ENCODE measurements around the gene PPP1CB.
A peak's percentile ranks its signal among the peaks of the same experiment; 100 is the strongest.

Gene PPP1CB

DNA sequence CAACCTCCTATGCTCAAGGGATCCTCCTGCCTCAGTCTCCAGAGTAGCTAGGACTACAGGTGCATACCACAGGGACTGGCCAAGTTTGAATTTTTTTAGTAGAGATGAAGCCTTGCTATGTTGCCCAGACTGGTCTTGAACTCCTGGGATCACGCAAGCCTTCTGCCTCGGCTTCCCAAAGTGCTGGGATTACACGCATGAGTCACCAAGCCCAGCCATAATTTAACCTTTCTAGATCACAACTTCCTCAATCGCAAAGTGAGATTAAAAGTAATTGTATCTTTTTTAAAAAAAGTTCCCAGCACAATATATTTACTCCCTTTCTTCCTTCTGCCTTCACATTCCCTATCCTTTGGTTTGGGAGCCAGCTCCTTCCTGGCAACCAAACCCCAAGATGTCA, 5.8 kb upstream of the PPP1CB start:
- no peak for DNase-seq (ENCODE audit: low read depth)

DNA sequence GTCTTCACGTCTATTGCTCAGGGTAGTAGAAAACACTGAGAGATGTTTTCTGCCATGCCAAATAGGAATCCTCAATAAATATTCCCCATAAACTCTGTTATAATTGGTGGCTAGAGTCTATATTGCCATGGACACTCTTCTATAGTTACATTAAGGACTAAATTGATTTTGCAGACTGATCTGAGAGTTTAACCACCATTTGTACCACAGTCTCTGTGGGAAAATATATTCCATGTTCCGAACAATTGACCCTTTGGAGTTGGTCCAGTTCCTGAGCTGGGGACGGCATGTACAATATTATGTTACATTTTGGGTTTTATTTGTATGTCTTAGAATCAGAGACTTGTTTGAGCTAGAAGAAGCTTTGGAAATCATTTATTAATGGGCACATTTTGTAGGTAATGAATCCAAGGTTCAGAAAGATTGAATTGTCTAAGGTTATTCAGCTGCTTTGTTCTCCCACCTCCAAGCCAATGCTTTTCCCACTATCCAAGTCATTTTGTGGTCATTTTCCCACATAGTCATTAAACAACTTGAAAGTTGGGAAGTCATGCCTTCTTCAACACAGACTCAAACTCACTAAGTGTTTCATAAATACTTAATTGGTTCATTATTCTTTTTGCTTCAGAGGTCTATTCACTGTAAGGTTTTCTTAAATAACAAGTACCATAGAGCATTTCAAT, 5.1 kb upstream of the PPP1CB start:
- DNase-seq (ENCODE audit: low read depth) = no peak

DNA sequence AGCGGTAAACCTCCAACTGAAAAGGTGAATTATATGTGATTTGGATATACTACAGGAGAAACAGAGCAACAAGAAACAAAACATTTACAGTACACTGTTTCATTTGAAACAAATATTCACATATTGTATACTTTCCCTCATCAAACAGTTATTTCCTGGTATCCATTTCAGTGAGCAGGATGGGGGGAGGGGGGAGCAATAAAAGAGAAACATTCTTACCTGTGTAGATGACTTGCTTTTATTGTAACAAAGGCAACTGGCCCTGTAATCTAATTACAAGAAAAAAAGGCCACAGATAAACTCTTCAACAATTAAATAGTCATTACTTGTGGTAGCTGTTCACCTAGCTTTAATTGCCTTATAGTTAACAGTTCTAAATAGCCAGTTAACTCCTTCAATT, 3.9 kb upstream of the PPP1CB start:
- no peak for DNase-seq (ENCODE audit: low read depth)

DNA sequence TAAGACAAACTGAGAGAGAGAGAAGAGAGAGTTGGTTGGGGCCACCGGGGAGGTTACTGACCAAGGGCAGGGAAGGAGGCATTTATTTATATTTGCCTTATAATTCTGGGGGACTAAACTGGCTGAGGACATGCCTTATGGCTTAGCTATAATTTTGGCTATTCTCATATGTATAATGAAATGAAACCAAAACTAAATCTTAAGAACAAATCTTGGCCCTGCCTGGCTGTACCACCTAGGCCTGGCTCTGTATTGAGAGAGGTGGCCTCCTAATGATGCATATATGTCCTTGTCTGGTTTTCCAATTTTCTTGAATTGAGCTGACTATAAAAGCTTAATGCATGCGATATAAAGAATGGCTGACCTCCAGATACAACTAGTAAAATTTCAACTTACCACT, 3.5 kb upstream of the PPP1CB start:
- no peak for DNase-seq (ENCODE audit: low read depth)

DNA sequence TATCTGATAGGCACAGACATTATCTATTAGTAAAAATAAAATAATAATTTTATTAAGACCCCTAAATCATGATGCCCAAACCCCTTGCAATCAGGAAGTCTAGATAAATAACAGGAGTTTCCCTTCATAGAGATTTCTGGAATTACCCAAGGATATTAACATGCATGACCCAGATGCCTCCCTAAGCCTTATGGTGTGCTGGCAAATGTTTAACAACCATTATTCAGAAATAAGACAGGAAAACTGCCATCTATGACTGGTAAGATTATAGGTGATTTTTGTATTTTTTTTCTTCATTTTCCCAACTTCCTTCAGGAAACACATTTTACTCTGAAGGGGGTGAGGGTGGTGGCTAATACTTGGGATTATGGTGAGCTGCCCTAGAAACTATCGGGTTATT, 2.7 kb upstream of the PPP1CB start:
- no peak for DNase-seq (ENCODE audit: low read depth)

DNA sequence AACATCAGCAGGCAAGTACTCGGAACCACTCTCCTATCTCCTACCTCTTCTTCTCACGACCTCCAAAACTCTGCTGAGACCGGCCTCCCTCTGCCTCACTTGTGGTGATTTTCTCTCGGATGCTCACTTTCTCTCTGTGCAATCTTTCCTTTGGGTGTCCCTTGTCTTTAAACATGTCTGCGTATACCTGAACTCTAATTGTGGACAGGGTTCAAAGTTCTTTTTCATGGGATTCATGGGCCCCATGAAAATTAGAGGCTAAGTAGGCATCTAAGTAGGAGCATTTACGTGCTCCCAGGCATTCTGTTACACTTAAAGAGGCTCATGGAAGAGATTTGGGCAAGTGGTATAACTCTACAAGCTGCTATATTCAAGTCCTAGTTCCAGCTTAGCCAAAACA, 2.1 kb upstream of the PPP1CB start:
- no peak for DNase-seq (ENCODE audit: low read depth)

DNA sequence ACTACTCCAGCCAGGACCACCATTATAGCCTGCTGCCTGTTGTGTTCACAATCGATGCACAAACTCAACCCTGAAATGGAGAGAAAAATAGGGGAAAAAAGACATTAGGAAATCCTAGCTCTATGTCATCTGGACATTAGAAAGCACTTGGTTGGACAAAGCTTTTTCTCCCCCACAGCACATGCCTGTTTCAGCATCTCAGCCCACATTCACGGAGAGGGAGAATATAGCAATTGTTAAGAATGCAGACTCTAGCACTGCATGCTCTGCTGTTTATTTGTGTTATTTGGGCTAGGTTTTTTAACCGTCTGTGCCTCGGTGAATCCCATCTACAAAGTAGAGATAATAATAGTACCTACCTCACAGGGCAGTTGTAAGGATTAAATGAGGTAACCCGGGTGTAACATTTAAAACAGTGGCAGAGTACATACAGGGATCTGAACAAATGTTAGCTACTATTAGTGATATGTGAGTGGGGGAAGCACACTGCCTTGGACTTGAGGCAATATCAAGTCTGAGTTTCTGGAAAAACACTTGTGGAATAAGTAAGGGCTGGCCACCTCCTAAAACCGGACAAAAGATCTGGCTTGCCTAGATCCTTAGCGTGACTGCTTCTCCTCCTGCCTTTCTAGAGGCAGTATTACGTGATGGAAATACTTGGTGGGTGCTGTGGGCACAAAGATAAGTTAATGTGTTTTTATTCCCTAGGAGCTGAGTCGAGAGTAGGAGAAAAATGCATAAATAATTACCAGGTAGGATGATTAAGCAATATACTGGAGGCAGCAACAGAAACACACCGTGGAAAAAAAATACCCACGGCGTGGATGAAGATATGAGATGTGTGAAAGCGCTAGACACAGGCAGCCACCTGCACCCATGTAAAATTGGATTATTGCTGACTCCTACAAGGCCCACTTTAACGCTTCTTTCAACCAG, 1.0 kb upstream of the PPP1CB start:
- DNase-seq (ENCODE audit: low read depth) = peak; percentile 3

DNA sequence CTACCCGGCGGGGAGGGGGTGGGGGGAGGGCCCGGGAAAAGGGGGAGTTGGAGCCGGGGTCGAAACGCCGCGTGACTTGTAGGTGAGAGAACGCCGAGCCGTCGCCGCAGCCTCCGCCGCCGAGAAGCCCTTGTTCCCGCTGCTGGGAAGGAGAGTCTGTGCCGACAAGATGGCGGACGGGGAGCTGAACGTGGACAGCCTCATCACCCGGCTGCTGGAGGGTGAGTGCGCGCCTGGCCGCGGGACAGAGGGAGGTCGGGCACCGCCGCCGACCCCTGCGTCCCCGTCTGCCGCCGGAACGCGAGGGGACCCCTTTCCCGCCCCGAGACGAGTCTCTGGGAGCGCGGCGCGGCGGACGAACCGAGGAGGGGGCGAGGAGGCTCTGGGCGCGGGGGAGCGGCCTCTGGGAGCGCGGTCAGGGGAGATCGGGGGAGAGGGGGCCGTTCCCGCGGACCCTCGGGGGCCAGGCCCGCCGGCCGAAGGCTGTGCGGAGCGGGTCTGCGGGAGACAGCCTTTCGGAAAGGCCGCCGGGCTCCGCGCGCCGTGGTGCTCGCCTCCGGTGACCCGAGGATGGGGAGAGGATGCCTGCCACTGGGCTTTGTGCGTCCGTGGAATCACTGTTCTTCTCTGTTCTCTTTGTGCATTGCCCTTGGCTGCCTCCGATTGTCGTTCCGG, 463 bp downstream of the PPP1CB start:
- peak; percentile 9 for DNase-seq (ENCODE audit: low read depth)

DNA sequence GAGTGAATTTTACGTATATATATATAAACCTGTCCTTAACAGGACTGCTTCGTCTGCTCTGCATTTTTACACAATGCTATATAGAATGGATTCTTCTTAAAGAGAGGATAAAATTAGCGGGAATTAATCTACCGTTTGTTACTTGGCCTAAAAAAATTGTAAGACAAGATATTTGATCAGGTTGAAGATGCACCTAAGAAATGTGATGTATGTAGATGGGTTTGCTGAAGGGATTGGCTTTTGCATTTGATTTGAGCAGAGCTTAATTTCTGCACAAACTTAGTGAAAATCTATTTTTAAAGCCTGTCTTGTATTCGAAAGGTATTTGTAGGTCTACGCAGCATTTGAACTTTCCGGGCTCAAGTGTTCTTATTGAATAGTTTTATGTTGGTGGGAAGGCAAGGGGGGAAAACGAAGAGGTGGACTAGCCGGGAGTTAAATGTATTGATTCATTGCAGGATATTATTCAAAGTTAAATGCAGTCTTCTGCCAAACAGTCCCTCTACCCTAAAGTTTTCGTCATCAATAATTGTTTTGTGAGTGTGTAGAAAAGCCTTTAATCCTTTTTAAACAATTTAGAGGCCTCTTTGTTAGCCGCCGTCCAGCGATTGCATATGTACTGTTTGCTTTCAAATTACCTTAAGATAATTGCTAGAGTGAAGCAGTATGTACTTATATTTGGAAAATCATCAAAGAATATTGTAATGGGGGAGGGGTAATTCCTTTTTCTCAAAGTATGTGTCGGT, 1.2 kb downstream of the PPP1CB start:
- DNase-seq (ENCODE audit: low read depth) = no peak

DNA sequence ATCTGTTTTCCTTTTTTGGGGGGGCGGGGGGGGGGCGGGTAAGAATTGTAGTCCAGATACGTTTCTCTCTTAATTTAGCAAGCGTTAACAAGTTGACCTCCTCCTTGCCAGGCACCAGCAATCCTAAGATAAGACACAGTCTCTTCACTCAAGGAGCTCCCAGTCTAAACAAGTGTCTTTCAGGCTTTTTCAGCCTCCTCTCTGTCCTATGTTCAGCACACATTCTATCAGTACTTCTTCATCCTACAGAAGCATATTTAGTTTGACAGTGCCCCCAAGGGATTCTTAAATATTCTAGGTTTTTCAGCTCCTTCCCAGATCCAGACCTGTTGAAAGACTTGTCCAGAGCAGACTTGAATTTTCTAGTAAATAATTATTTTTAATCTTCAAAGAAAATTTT, 2.7 kb downstream of the PPP1CB start:
- no peak for DNase-seq (ENCODE audit: low read depth)

DNA sequence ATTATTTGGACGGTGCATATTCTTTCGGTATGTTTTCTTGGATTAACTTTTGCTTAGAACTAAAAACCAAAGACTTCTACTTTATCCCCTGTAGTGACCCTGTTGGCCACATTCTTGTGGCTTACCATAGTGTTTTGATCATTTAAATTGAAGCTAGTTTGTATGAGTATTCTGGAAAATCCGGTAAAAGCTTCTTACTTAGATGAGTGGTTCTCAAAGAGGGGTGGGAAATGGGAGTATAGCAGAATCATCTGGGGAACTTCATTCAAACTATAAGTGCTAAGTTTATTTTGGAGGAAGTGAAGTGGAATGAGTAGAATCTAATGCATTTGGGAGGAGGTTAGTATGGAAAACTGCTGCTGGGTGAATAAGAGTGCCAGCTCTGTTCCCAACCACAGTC, 3.8 kb downstream of the PPP1CB start:
- DNase-seq (ENCODE audit: low read depth) = no peak

DNA sequence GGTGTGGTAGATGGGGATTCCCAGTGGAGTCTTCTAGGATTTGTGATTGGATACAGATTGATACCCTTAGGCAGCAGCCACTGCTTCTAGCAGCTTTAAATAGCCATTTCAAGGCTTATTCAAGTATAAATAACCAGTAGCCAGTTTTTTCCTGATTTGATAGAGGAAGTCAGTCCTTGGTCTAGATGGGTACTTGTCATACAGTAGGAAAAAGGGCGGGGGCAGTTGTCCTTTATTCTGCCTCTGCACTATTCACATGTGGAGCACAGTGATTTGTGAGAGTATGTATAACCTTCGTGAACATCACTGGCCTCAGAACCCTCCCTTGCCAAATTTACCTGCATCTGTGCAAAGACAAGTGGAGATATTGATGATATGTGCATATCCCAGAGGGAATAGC, 6.8 kb downstream of the PPP1CB start:
- DNase-seq (ENCODE audit: low read depth) = no peak

DNA sequence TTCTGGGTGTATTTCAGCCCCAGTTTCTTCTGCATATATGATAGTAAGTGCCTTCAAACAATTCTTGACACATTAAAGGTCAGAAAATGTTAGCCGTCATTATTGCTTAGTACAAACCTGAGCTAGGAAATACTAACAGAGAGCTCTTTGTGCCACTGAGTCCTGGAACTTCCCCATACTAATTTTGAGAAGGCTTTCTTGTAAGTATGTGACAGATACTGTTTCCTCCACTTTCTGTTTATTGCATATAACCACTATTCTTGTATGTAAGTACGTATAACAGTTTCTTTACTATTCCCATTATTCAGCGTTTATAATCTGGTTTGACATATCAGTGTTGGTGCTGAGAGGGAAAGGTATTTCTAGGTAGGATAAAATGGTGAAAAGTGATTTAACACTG, 9.8 kb downstream of the PPP1CB start:
- DNase-seq (ENCODE audit: low read depth) = no peak

DNA sequence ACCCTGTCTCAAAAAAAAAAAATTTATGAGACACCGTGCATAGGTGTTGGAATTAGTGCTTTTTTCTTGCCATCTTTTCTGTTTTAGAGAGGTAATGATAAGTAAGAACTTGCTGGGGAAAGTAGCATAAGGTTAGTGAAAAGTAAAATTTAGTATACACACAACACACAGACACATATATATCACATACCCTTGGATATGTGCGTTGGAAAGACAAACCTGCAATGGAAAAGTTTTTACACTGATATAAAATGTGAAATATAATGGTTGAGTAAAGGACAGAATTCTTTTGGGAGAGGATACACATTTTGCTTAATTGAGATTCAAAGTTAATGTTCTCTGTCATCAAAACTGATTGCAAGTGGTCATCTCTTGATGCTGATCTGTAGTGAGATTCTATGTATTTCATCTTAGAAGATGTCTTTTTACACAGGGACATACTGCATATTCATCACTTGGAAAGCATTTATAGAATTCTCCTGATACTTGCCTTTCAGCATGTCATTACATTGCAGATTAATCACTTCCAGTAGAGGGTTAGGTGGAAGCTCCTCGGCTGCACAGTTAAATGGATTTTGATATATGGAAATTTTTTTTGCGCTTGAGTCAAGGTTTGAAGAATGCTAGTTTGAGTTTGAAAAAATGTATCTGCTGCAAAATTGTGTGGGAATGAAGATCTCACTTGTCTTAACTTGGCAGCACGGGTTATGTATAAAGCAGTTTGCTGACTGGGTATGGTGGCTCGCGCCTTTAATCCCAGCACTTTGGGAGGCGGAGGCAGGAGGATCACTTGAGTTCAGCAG, 13.5 kb downstream of the PPP1CB start:
- no peak for DNase-seq (ENCODE audit: low read depth)

DNA sequence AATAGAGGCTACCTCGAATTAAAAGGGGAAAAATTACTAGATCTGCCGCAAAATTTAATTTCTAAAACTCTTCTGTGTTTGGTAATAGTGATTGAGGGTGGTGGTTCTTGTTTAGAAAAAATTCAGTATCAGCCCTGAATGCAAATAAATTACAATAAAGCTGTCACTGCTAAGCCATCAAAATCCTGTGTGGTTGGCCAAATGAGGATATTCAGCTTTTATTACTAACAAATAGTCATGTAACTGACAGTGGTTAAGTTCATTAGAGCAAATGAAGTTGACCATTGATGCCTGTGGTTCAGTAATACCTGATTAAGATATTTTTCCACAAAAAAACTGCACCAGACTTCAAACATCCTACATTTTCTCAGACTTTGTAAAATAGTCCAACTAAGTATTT, 14.4 kb downstream of the PPP1CB start:
- no peak for DNase-seq (ENCODE audit: low read depth)

DNA sequence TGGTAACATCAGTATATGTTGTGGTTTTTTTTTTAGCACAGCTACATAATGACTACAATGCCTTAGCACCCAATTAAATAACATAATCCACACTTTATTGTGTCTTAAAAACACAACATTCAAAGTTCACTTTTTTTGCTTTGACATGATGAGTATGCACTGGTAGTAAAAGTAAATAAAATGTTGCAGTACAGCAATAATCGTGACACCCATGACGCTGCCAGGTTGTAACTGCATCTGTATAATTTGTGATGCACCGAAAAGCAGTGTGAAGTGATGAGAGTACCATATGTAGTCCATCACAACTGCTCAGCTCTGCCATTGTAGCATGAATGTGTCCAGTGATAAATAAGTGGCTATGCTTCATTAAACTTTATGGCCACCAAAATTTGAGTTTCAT, 15.7 kb downstream of the PPP1CB start:
- no peak for DNase-seq (ENCODE audit: low read depth)

DNA sequence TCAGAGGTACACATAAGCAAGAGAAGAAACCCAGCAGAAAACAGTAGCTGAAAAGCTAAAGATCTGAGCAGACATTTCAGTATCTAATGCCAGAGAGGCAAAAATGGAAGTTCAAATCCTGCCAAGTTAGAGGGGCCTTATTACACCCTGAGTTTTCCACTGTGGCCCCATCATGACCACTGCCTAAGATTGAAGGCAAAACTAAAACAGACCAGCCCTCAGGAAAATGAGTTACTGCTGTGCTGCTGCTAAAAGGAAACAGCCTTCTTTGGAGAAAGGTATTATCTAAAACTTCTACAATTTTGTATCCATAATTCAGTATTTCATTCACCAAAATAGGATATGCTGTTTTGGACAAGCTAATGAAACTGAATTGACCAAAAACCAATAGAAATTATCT, 16.8 kb downstream of the PPP1CB start:
- DNase-seq (ENCODE audit: low read depth) = no peak

DNA sequence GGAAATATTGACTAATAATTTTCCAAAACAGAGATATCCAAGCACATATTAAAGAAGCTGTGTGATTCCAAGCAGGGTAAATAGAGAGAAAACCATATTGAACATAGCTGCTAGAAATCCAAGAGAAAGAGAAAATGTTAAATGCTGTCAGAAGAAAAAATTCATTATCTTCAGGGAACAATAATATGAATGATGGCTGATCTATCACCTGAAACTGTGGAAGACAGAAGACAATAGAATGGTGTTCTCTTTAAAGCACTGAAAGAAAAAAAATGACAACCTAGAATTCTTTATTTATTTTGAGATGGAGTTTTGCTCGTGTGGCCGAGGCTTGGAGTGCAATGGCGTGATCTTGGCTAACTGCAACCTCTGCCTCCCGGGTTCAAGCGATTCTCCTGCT, 17.3 kb downstream of the PPP1CB start:
- no peak for DNase-seq (ENCODE audit: low read depth)

DNA sequence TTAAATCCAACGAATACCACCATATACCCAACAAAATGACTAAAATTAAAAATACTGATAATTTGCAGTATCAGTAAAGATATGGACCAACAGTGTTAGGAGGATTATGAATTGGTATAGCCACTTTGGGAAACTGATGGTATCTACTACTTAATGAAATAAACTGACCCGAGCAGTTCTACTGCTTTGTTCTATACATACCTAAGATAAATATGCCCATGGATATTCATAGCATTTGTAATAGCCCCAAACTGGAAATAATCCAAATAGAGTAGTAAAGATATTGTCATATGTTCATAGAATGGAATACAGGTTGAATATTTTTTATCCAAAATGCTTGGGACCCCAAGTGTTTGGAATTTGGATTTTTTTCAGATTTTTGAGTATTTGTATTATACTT, 20.7 kb downstream of the PPP1CB start:
- no peak for DNase-seq (ENCODE audit: low read depth)

DNA sequence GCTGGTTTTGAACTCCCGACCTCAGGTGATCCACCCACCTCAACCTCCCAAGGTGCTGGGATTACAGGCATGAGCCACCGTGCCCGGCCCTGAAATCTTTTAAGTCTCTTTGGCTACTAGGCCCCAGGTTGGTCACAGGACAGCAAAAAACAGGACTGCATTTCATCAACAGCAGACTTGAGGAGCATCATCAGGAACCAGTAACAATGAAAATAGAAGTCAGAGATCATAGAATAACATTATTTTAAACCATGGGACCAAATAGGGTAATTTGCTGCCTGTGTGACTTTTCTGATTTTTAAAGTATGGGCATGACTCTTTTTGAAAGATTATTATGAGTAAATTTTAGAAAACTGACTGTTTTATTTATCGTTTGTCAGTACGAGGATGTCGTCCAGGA, 24.8 kb downstream of the PPP1CB start:
- no peak for DNase-seq (ENCODE audit: low read depth)

DNA sequence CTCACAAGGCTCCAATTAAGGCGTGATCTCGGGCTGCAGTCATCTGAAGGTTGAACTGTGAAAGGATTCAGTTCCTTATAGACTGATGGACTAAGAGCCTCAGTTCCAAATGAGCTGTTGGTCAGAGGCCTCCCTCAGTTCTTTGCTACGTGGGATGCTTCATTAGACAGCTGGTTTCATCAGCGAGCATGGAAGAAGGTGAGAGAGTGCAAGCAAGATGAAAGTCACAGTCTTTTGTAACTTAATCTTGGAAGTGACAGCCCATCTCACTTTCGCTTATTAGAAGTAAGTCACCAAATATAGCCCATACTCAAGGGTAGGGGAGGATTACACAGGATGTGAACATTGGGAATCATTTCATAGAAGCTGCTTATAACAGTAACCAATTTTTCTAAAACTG, 26.8 kb downstream of the PPP1CB start:
- no peak for DNase-seq (ENCODE audit: low read depth)

DNA sequence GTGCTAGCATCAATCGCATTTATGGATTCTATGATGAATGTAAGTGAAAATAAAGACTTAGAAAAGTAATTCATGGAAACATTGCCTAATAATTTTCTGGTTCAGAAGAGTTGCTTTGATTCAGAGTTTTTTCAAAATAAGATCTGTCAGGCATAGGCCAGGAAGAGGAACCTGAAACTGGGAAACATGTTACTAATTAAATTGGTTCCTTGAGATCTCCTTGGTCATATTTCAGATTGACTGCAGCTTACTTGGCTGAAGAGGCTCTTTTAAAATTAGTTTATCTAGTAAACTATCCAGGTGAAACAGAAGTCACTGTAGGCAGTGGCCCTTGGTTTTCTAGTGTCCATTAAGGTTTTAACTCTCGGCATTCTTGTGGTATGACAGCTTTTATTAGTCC, 27.4 kb downstream of the PPP1CB start:
- DNase-seq (ENCODE audit: low read depth) = no peak
